DND-41 (cell line): ENCODE data around the gene LYRM9.
"Not testable (repeated sequence)": the region's sequence is repeated elsewhere in the genome, so short reads cannot be mapped to it uniquely, and the experiment has no call there.

Experiments used
- EZH2 ChIP-seq: IDR thresholded peaks from 3 replicates; pipeline ENCODE4 v1.6.1; 2012; ENCODE audit warnings: borderline replicate concordance, low read depth, mild to moderate bottlenecking, moderate library complexity, low read length, inconsistent platforms; ENCODE audit not compliant: severe bottlenecking
- TF ChIP-seq, protein P1 (sequence below): IDR thresholded peaks from 2 replicates; pipeline ENCODE4 v1.5.1; 2012; ENCODE audit warnings: borderline replicate concordance, low read length, moderate library complexity, mild to moderate bottlenecking; ENCODE audit not compliant: poor library complexity, severe bottlenecking; ENCODE audit errors: extremely low read depth

- TF ChIP-seq, protein P1, sequence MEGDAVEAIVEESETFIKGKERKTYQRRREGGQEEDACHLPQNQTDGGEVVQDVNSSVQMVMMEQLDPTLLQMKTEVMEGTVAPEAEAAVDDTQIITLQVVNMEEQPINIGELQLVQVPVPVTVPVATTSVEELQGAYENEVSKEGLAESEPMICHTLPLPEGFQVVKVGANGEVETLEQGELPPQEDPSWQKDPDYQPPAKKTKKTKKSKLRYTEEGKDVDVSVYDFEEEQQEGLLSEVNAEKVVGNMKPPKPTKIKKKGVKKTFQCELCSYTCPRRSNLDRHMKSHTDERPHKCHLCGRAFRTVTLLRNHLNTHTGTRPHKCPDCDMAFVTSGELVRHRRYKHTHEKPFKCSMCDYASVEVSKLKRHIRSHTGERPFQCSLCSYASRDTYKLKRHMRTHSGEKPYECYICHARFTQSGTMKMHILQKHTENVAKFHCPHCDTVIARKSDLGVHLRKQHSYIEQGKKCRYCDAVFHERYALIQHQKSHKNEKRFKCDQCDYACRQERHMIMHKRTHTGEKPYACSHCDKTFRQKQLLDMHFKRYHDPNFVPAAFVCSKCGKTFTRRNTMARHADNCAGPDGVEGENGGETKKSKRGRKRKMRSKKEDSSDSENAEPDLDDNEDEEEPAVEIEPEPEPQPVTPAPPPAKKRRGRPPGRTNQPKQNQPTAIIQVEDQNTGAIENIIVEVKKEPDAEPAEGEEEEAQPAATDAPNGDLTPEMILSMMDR = not testable (repeated sequence)
- not testable (repeated sequence) for TF ChIP-seq EZH2
These were observed 52.8 kb downstream of the LYRM9 start for GRCh38 chr17:27840406-27840678.
